Measurements from ENCODE around the gene ANO4. TPM values are rescaled to one million over a fixed set of nuclear protein-coding genes. Genes with fewer than 3 reads are reported as not detected.

The ANO4 gene
- total RNA-seq, 3 donors from 2014 or later (not counting 1 experiment from before 2014, with no cell fraction given): not detected

DNA sequence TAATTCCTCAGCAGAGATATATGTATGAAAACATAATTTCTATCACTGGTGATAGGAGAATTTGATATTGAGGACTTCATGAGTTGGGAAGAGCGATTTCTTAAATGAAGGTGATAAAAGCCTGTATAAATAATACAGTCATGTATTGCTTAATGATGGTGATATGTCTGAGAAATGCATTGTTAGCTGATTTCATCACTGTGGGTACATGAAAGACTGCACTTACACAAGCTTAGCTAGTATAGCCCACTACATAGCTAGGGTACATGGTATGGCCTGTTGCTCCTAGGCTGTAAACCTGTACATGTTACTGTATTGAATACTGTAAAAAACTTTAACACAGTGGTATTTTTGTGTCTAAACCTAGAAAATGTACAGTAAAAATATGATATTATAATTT lies 63.4 kb downstream of the ANO4 start:
- Histone ChIP-seq H3K9me3 (ENCODE audit: control insufficient read depth, insufficient read depth, low read length) (no peaks in the 10 kb centered on the region), H3K4me1 (ENCODE audit: control insufficient read depth, insufficient read depth, low read length) (no peaks in the 10 kb centered on the region), H3K4me3 (ENCODE audit: low read length) (no peak overlapping the region), H3K27ac (ENCODE audit: low read length) (no peak overlapping the region), H3K27me3 (ENCODE audit: control insufficient read depth, insufficient read depth, low read length) (no peaks in the 10 kb centered on the region), H3K36me3 (ENCODE audit: control insufficient read depth, insufficient read depth, low read length) (no peaks in the 10 kb centered on the region)
- Mint-ChIP-seq H3K27me3 (ENCODE audit: low read depth in 2 of 2) (no peaks in the 10 kb centered on the region), H3K4me3 (no peak overlapping the region), H3K9me3 (peaks cover 7 to 12% of the 10 kb centered on the region in 2 donors), H3K4me1 (no peaks in the 10 kb centered on the region), H3K36me3 (no peaks in the 10 kb centered on the region), H3K27ac (no peak overlapping the region)
- DNase-seq: no peak
- intact Hi-C loops (cut with micrococcal nuclease): no loop called here
- ATAC-seq: no peak
- WGBS (ENCODE audit: insufficient coverage): 75% methylated on average over 1 of the region's 1 CpG
- TF ChIP-seq, protein P1, sequence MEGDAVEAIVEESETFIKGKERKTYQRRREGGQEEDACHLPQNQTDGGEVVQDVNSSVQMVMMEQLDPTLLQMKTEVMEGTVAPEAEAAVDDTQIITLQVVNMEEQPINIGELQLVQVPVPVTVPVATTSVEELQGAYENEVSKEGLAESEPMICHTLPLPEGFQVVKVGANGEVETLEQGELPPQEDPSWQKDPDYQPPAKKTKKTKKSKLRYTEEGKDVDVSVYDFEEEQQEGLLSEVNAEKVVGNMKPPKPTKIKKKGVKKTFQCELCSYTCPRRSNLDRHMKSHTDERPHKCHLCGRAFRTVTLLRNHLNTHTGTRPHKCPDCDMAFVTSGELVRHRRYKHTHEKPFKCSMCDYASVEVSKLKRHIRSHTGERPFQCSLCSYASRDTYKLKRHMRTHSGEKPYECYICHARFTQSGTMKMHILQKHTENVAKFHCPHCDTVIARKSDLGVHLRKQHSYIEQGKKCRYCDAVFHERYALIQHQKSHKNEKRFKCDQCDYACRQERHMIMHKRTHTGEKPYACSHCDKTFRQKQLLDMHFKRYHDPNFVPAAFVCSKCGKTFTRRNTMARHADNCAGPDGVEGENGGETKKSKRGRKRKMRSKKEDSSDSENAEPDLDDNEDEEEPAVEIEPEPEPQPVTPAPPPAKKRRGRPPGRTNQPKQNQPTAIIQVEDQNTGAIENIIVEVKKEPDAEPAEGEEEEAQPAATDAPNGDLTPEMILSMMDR (IDR thresholded peaks at IDR 0.05): no peak

DNA sequence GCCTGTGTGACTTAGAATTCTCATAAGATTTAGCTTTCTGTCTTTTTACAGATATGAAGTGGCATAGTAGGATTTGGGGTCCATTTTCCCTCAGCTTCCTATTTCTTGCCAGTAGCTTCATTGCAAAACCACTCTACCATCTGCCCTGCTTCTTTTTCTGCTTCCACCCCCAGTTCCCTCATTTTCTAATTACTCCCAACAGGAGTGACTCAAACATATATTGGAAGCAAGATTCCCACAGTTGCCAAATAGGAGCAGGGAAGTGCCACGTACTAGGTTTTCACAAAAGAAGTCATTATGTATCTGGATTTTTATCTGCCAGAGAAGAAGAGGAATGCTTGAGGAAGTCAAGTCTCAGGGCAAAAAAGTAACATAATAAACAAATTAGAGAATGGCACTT lies 64.1 kb downstream of the ANO4 start:
- Histone ChIP-seq H3K27me3 (ENCODE audit: control insufficient read depth, insufficient read depth, low read length) (no peaks in the 10 kb centered on the region), H3K36me3 (ENCODE audit: control insufficient read depth, insufficient read depth, low read length) (no peaks in the 10 kb centered on the region), H3K4me1 (ENCODE audit: control insufficient read depth, insufficient read depth, low read length) (no peaks in the 10 kb centered on the region), H3K9me3 (ENCODE audit: control insufficient read depth, insufficient read depth, low read length) (no peaks in the 10 kb centered on the region), H3K27ac (ENCODE audit: low read length) (no peak overlapping the region), H3K4me3 (ENCODE audit: low read length) (no peak overlapping the region)
- 67% methylated on average over 1 of the region's 1 CpG for whole genome bisulfite sequencing (ENCODE audit: insufficient coverage)
- Mint-ChIP-seq H3K27ac (no peak overlapping the region), H3K27me3 (ENCODE audit: low read depth in 2 of 2) (no peaks in the 10 kb centered on the region), H3K4me3 (no peak overlapping the region), H3K4me1 (no peaks in the 10 kb centered on the region), H3K9me3 (peaks cover 7 to 12% of the 10 kb centered on the region in 2 donors), H3K36me3 (no peaks in the 10 kb centered on the region)
- TF ChIP-seq, protein P1 (IDR thresholded peaks at IDR 0.05): no peak
- intact Hi-C loops (cut with micrococcal nuclease): no loop called here
- ATAC-seq: no peak
- DNase-seq: no peak

DNA sequence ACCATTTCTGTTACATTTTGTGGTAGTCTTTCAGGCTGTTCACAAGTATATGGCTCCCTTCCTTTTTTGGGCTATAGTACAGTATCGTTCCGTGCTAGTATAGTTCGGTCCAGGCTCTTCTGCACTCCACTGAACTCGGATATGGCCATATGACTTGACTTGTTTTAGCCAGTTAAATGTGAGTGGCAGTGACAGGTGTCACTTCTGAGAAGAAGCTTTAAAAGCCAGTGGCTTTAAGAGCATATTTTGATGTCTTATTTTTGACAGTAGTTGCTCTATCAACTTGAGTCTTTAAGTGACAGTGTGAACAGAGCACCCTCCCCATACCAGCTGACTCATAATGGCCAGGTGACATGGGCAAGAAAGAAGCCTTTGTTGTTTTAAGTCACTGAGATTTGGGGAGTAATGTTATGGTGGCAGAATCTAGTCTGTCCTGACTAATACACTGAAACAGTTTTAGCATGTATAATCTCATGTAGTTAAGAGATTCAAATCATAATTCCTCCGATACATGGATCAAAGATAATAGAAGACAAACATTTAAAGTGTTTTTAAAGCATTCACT lies 64.6 kb downstream of the ANO4 start:
- Histone ChIP-seq H3K4me3 (ENCODE audit: low read length) (no peak overlapping the region), H3K27ac (ENCODE audit: low read length) (no peak overlapping the region), H3K36me3 (ENCODE audit: control insufficient read depth, insufficient read depth, low read length) (no peaks in the 10 kb centered on the region), H3K27me3 (ENCODE audit: control insufficient read depth, insufficient read depth, low read length) (no peaks in the 10 kb centered on the region), H3K9me3 (ENCODE audit: control insufficient read depth, insufficient read depth, low read length) (no peaks in the 10 kb centered on the region), H3K4me1 (ENCODE audit: control insufficient read depth, insufficient read depth, low read length) (no peaks in the 10 kb centered on the region)
- peaks cover 7 to 12% of the 10 kb centered on the region in 2 donors for H3K9me3 Mint-ChIP-seq
- TF ChIP-seq, protein P1 (IDR thresholded peaks at IDR 0.05): no peak
- 82% methylated on average over 4 of the region's 5 CpGs for WGBS (ENCODE audit: insufficient coverage)
- no peaks in the 10 kb centered on the region for H3K27me3 Mint-ChIP-seq (ENCODE audit: low read depth in 2 of 2)
- H3K36me3 Mint-ChIP-seq: no peaks in the 10 kb centered on the region
- H3K27ac Mint-ChIP-seq: no peak overlapping the region
- H3K4me3 Mint-ChIP-seq: no peak overlapping the region
- intact Hi-C loops (cut with micrococcal nuclease): no loop called here
- no peak for DNase-seq
- no peak for ATAC-seq
- H3K4me1 Mint-ChIP-seq: no peaks in the 10 kb centered on the region

DNA sequence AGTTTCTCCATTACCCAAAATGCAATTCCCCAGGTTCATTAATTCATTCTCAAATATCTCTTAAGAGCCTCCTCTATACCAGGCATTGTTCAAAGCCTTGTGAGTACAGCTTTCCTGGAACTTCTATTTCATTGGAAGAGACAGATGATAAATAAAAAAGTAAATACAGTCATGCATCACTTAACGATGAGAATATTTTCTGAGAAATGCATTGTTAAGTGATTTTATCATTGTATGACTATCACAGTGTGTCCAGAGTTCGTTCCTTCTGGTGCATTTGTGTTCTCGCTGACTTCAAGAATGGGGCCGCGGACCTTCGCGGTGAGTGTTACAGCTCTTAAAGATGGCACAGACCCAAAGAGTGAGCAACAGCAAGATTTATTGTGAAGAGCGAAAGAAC lies 66.0 kb downstream of the ANO4 start:
- Histone ChIP-seq H3K27me3 (ENCODE audit: control insufficient read depth, insufficient read depth, low read length) (no peaks in the 10 kb centered on the region), H3K4me3 (ENCODE audit: low read length) (no peak overlapping the region), H3K36me3 (ENCODE audit: control insufficient read depth, insufficient read depth, low read length) (no peaks in the 10 kb centered on the region), H3K4me1 (ENCODE audit: control insufficient read depth, insufficient read depth, low read length) (no peaks in the 10 kb centered on the region), H3K27ac (ENCODE audit: low read length) (no peak overlapping the region), H3K9me3 (ENCODE audit: control insufficient read depth, insufficient read depth, low read length) (no peaks in the 10 kb centered on the region)
- no peaks in the 10 kb centered on the region for H3K27me3 Mint-ChIP-seq (ENCODE audit: low read depth in 2 of 2)
- no peak overlapping the region for H3K27ac Mint-ChIP-seq
- H3K9me3 Mint-ChIP-seq: peaks cover 7 to 14% of the 10 kb centered on the region in 2 donors
- H3K4me3 Mint-ChIP-seq: no peak overlapping the region
- TF ChIP-seq, protein P1 (IDR thresholded peaks at IDR 0.05): no peak
- intact Hi-C loops (cut with micrococcal nuclease): no loop called here
- 92% methylated on average over 8 of the region's 8 CpGs for WGBS (ENCODE audit: insufficient coverage)
- ATAC-seq (no peak), DNase-seq (no peak)
- no peaks in the 10 kb centered on the region for H3K4me1 Mint-ChIP-seq
- H3K36me3 Mint-ChIP-seq: no peaks in the 10 kb centered on the region

All from natural killer cell (primary cell).